IPS-11a (cell line): ENCODE results near the gene ZNF324.
"Not testable (repeated sequence)": the region's sequence is repeated elsewhere in the genome, so short reads cannot be mapped to it uniquely, and the experiment has no call there.

Experiments used
- H3K4me3 ChIP-seq: one replicate; pipeline ENCODE4 v1.5.1; 2013; ENCODE audit warnings: low read depth, low read length, control low read depth

ZNF324 gene

DNA sequence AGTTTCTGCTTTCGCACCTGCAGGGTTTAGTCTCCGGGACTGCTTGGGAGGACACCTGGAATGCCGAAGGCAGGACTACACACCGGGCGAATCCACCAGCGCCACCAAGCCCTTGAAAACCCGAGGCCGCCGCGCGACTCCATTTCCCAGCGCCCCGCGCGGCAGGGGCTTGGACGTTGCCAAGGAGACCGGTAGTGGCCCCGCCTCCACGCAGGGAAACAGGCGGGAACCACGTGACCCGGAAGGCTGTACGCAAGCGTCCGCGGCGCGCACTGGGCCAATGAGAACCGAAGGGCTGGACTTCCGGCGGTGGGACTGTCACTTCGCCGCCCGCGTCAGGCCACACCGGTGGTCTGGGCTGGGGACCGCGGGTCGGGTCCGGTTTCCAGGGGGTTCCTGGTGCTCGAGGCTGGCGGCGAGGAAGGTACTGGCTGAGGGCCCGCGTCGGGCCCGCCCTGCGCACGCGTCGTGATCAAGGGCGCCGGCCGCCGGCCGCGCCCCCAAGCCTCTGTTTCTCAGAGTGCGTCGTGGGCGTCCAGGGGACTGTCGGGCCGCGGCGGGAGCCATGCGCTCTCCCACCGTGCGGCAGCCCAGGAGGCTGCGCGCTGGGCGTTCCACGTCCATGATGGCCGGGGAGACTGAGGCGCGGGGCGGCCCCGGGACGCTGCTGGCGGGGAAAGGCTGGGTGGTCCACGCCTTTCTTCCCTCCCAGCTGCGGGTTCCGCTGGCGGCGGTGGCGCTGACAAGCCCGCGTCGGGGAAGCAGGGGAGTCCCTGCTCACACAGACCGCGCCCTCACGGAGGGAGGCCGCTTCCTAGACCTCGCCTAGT lies at the start of gene ZNF324:
Gene ZNF324, plus strand, starts transcription at position 321 of the 830 bp plus-strand sequence. CDS start 2,106 bp downstream, outside the sequence.
- H3K4me3 ChIP-seq: peak within 1 kb of the TSS; percentile 81

DNA sequence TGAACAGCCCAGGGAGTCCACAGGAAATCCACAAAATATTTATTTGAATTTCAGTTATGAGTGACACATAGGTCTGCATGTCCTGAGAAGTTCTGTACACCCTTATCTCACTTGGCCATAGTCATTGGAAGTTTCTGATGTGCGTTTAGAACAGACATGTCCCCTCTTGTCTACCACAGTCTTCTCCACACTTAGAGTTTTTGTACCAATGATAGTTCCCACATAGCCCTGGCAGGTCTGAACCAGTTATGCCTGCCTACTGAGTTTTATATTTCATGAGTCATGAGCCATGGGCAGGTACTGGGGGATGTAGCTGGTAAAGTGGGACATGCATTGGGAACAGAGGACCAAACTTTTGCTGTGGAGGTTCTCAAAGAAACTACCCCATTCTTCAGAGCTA lies 38.3 kb upstream of the ZNF324 start:
- no peak overlapping the region for H3K4me3 ChIP-seq

DNA sequence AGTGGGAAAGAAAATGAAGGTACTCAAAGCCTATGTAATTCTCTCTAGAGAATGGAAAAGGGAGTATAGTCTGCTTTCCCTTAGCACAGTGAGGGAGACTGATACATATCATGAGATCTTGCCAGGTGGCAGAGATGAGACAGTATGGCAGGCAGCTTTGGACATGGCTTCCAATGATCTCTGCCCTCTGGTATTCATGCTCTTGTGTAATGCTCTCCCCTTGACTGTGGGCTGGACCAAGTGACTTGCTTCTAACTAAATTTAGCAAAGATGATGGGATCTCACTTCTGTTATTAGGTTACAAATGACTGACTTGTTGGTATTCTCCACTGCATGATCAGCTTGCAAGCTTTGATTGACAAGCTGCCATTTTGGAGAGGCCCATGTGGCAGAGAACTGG lies 37.1 kb upstream of the ZNF324 start:
- H3K4me3 ChIP-seq: no peak overlapping the region

DNA sequence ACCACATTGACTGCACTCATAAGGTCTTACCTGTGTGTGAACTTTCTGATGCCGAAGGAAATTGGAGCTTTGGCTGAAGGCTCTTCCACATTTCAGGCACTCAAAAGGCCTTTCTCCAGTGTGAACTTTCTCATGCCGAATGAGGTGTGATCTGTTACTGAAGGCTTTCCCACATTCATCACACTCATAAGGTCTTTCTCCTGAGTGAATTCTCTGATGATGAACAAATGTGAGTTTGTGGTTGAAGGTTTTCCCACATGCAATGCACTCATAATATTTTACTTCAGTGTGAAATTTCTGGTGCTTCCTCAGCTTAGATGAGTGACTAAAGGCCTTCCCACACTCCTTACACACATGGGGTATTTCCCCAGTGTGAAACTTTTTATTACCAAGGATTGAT lies 32.7 kb upstream of the ZNF324 start:
- no peak overlapping the region for H3K4me3 ChIP-seq

DNA sequence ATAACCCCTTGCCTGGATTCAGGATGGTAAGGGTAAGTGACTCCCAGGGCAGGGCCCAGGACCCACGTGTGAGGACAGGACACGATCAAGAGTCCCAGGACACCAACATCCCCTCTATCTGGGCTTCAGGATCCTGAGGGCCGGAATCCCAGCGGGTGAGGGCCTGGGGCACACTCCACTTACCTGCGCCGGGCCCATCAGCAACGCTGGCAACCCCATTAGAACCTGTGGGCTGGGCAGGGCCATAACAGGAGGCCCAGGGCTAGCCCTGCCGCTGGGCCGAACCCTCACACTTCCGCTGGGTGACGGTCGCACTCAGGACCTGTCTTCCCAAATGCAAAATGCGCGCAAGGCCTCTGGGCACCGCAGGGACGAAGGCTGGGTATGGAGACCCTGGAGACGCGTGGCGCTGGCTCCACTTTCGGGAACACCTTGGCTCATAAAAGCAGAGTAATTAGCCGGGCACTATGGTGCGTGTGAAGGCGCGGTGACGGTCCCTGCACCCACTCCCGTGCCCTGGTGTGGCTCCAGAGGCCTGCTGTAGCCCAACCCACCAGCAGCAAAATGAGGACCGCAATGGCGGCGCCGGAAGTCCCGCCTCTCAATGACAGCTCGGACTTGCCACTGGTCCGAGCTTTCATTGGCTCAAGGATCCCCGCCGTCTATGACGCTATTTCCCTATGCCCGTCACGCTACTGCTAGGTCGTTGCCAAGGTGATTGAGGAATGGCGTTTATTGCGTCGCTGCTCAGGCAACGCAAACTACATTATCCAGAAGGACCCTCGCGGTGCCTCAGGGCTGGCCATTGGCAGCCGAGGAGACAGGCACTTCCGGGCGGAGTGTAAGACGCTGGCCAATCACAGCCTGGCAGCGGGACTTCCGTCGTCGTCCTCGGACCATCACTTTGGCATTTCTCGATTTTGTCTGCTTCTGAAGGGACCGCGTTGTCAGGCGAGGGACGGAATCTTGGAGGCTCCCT lies 27.0 kb upstream of the ZNF324 start, which contains the start of gene ZNF132:
Gene ZNF132, minus strand, starts transcription at position 578 of the 979 bp plus-strand sequence. Its CDS starts 332 bp downstream, at position 246.
- peak within 1 kb of the TSS; percentile 86 for H3K4me3 ChIP-seq

DNA sequence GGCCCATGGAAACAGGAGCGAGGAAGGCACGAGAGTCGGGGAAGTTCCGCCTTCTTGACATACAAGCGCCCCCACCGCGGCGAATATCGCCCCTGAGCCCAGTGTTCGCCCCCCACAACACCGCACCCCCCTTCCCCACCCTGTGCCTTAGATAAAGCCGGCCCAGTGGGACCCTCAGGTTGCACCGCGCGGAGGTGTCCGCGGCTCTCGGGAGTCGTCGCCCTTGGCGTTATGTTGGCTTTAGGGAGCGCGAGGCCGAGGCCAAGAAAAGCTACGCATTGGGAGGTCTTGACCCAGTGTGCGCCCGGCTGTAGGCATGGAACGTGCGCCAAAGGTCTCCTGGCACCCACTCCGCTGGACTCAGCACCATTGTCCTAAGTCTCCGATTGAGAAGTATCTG lies 26.3 kb upstream of the ZNF324 start:
- H3K4me3 ChIP-seq: peak overlapping the region; percentile 51

DNA sequence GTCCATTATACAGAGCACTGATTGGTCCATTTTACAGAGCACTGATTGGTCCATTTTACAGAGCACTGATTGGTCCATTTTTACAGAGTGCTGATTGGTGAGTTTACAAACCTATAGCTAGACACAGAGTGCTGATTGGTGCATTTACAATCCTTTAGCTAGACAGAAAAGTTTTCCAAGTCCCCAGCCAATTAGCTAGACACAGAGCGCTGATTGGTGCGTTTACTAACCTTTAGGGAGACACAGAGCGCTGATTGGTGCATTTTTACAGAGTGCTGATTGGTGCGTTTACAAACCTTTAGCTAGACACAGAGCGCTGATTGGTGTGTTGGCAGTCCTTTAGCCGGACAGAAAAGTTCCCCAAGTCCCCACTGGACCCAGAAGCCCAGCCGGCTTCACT lies 23.9 kb upstream of the ZNF324 start:
- H3K4me3 ChIP-seq: not testable (repeated sequence)

DNA sequence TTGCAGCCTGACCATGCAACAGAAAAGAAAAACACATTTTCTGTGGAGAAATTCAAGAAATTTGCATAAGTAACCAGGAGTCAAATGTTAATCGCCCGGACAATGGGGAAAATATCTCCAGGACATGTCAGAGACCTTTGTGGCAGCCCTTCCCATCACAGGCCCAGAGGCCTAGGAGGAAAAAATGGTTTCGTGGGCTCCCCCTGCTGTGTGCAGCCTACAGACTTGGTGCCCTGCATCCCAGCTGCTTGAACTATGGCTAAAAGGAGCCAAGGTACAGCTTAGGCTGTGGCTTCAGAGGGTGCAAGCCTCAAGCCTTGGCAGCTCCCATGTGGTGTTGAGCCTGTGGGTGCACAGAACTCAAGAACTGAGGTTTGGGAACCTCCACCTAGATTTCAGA lies 18.0 kb upstream of the ZNF324 start:
- not testable (repeated sequence) for H3K4me3 ChIP-seq

DNA sequence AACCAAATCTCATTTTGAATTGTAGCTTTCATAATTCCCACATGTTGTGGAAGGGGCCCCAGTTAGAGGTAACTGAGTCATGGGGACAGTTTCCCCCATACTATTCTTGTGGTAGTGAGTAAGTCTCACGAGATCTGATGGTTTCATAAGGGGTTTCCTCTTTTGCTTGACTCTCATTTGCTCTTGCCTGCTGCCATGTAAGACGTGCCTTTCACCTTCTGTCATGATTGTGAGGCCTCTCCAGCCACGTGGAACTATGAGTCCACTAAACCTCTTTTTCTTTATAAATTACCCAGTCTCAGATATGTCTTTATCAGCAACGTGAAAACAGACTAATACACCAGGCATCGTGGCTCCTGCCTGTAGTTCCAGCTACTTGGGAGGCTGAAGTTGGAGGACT lies 16.9 kb upstream of the ZNF324 start:
- not testable (repeated sequence) for H3K4me3 ChIP-seq

DNA sequence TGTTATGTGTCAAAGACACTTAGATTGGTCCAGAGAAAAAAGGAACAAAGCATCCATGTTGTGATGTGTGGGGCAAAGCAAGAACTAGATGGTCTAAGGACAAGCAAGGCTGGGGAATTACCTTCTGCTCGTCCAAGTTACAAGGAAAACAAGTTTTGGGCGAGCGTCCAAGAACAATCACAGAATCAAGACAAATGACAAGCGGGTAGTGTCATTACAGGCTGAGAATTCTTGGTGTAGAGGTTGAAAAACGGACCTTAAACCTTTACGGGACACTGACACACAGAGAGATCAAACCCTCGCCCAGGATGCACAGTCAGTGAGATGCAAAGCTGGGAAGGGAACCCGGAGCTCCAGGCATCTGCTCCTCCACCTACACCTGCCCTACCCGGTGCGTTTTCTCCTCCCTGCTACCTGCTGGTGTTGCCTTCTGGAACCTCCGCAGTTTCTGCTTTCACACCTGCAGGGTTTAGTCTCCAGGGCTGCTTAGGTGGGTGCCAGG lies 16.0 kb upstream of the ZNF324 start:
- H3K4me3 ChIP-seq: peak overlapping the region; percentile 67

DNA sequence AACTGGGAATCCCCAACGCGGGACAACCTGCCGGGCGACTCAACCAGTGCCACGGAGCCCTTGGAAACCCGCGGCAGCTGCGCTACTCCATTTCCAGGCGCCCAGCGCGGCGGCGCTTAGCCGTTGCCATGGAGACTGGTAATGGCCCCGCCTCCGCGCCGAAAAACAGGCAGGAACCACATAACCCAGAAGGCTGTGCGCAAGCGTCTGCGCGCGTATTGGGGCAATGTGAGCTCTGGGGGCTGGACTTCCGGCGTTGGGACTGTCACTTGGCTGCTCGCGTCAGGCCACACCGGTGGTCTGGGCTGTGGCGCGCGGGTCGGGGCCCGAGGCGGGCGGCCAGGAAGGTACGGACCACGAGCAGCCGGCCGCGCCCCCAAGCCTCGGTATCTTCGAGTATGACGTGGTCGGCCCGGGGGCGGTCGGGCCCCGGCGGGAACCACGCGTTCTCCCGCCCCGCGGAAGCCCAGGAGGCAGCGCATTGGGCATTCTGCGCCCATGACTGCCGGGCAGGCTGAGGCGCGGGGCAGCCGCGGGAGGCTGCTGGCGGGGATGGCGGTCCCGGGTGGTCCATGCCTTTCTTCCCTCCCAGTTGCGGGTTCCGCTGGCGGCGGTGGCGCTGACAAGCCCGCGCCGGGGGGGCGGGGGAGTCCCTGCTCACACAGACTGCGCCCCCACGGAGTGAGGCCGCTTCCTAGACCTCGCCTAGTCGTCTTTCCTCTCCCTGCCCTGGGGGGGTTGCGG lies 15.3 kb upstream of the ZNF324 start, which contains the start of gene ZNF324B:
Gene ZNF324B, plus strand, starts transcription at position 265 of the 744 bp plus-strand sequence. CDS start 2,080 bp downstream, outside the sequence.
- H3K4me3 ChIP-seq: peak within 1 kb of the TSS; percentile 67

DNA sequence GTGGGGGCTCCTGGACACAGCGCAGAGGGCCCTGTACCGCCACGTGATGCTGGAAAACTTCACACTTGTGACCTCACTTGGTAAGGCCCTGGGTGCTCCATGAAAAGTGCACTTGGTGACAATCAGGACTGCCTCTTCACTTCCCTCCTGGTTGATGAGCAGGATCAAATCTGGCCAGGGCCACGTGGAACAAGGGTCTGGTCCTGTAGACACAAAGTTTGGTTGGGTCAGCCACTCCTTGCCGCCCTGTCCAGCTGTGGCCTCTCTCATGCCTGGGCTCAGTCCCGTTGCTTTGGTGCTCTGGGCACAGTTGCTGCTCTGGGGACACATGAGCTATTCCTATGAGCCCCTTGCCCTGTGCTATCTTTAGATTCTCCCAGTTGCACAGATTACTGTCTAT lies 13.1 kb upstream of the ZNF324 start:
- no peak overlapping the region for H3K4me3 ChIP-seq

DNA sequence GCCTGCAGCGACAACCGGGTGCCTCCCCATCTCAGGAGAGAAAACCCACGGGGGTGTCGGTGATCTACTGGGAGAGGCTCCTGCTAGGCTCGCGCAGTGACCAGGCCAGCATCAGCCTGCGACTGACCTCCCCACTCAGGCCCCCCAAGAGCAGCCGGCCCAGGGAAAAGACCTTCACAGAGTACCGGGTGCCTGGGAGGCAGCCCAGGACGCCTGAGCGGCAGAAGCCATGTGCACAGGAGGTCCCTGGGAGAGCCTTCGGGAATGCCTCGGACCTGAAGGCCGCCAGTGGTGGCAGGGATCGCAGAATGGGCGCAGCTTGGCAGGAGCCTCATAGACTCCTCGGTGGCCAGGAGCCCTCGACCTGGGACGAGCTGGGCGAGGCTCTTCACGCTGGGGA lies 11.6 kb upstream of the ZNF324 start:
- no peak overlapping the region for H3K4me3 ChIP-seq

DNA sequence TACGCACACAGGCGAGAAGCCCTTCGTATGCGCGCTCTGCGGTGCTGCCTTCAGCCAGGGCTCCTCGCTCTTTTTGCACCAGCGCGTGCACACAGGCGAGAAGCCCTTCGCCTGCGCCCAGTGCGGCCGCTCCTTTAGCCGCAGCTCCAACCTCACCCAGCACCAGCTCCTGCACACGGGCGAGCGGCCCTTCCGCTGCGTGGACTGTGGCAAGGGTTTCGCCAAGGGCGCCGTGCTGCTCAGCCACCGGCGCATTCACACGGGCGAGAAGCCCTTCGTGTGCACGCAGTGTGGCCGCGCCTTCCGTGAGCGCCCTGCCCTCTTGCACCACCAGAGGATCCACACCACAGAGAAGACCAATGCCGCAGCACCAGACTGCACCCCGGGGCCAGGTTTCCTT lies 10.8 kb upstream of the ZNF324 start:
- H3K4me3 ChIP-seq: no peak overlapping the region

DNA sequence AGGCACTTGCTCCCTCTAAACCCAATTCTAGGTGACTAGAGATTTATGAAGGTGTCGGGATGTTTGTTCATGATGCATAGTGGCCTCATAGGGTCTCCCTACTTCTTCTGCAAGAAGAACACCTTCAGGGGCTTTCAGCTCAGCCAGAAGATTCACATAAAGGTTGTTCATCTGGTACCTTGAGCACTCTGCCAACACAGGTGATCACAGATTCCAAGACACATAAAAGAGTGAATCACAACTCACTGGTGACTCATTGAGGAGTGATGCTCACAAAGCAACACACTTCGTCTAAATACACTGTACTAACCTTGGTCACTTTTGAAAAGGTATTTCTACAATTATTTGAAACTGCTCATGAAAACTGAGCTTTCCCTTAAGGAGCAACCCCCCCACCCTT lies 6.8 kb upstream of the ZNF324 start:
- no peak overlapping the region for H3K4me3 ChIP-seq

DNA sequence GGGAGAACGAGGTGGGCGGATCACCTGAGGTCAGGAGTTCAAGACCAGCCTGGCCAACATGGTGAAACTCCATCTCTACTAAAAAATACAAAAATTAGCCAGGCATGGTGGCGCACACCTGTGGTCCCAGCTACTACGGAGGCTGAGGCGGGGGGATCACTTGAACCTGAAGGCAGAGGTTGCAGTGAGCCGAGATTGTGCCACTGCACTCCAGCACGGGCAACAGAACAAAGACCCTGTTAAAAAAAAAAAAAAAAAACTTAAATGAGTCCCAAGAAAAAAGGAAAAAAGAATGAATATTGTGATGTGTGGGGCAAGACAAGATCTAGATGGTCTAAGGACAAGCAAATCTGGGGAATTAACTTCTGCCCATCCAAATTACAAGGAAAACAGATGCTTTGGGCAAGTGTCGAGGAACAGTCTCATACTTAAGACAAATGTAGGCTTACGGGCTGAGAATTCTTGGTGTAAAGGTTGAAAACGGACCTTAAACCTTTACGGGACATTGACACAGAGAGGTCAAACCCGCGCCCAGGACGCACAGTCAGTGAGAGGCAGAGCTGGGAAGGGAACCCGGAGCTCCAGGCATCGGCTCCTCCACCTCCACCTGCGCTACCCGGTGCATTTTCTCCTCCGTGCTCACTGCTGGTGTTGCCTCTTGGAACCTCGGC lies 656 bp upstream of the ZNF324 start:
- peak overlapping the region; percentile 25 for H3K4me3 ChIP-seq

DNA sequence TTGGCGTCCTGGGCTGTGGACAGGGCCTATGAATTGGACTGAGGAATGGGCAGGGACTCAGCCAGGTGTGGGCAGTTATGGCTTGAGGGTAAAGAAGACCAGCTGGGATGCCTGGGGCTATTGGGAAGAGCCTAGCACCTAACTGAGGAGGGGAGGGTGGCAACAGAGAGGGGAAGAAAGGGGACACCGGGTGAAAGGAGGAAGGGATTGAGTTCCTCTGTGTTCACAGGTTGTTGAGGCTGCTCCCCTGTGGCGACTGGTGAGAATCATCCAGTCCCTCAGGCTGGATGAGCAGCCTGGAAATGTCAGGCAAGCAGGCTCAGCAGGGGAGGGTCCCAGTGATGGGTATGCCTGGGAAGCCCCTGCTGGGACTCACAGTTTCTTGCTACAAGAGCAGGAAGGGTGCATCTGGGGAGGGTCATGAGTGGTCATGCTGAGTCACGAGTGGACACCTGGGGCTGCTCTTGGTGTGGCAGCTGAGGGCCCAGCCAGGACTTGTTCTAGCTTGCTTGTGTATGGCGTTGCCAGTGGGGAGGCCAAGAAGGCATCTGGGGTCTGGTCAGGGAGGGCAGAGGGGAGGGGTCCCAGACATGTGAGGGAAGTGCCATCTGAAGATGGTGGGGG lies 1.4 kb downstream of the ZNF324 start:
- H3K4me3 ChIP-seq: no peak overlapping the region

DNA sequence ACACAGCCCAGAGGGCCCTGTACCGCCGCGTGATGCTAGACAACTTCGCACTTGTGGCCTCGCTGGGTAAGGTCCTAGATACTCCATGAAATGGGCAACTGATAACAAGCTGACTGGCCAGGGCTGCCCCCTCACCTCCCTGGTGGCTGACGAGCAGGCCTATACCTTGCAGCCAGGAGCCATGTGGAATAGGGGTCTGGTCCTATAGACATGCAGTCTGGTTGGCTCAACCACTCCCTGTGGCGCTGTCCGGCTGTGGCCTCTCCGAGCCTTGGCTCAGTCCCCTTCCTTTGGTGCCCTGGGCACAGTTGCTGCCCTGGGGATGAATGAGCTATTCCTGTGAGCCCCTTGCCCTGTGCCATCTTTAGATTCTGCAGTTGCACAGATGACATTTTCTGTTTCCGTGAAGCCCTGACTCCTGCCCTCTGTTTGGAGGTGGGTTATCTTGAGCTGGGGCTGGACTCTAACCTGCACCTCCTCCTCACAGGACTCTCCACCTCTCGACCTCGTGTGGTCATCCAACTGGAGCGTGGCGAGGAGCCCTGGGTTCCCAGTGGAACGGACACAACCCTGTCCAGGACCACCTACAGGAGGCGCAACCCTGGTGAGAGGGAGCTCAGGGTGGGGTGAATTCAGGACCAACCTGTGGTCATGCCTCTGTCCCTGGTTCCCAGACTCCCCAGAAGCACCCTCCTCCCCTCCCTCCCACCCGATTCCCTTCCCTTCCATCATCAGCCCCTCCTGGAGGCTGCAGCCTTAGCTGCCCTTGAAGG lies 2.5 kb downstream of the ZNF324 start:
- H3K4me3 ChIP-seq: no peak overlapping the region
